Measurements from ENCODE around the gene AIG1.

Gene AIG1

GRCh38 chr6:143313163-143313562 lies 252.5 kb downstream of the AIG1 start:
- TF ChIP-seq CTCF (IDR thresholded peaks at IDR 0.05; ENCODE audit: low read depth, low read length, missing control alignments) = no peak
- DNase-seq = no peak
- Histone ChIP-seq H3K4me3 (ENCODE audit: low read depth, low read length) (no peak overlapping the region), H3K27me3 (replicated peaks) (no peaks in the 10 kb centered on the region), H3K27ac (no peak overlapping the region), H3K36me3 (replicated peaks) (no peaks in the 10 kb centered on the region)
- in situ Hi-C loops (cut with HindIII; ENCODE audit: low pct_ligation_motif_present, low sequenced_read_pairs) = no loop called here

- no peaks in the 10 kb centered on the region for H3K36me3 ChIP-seq (replicated peaks)
- TF ChIP-seq CTCF (IDR thresholded peaks at IDR 0.05; ENCODE audit: low read depth, low read length, missing control alignments) = no peak
- H3K27ac ChIP-seq = no peak overlapping the region
- in situ Hi-C loops (cut with HindIII; ENCODE audit: low pct_ligation_motif_present, low sequenced_read_pairs) = no loop called here
- no peaks in the 10 kb centered on the region for H3K27me3 ChIP-seq (replicated peaks)
- DNase-seq = no peak
- H3K4me3 ChIP-seq (ENCODE audit: low read depth, low read length) = no peak overlapping the region
Observed at GRCh38 chr6:143321491-143322086, 260.9 kb downstream of the AIG1 start.

- Histone ChIP-seq H3K27ac (no peak overlapping the region), H3K27me3 (replicated peaks) (no peaks in the 10 kb centered on the region), H3K4me3 (ENCODE audit: low read depth, low read length) (no peak overlapping the region), H3K36me3 (replicated peaks) (no peaks in the 10 kb centered on the region)
- no peak for TF ChIP-seq CTCF (IDR thresholded peaks at IDR 0.05; ENCODE audit: low read depth, low read length, missing control alignments)
- DNase-seq = no peak
- in situ Hi-C loops (cut with HindIII; ENCODE audit: low pct_ligation_motif_present, low sequenced_read_pairs) = no loop called here
Observed at GRCh38 chr6:143322386-143322785, 261.7 kb downstream of the AIG1 start.

GRCh38 chr6:143323729-143324470 lies 263.2 kb downstream of the AIG1 start:
- no peak for TF ChIP-seq CTCF (IDR thresholded peaks at IDR 0.05; ENCODE audit: low read depth, low read length, missing control alignments)
- in situ Hi-C loops (cut with HindIII; ENCODE audit: low pct_ligation_motif_present, low sequenced_read_pairs) = no loop called here
- no peaks in the 10 kb centered on the region for H3K27me3 ChIP-seq (replicated peaks)
- no peak for DNase-seq
- H3K27ac ChIP-seq = no peak overlapping the region
- no peaks in the 10 kb centered on the region for H3K36me3 ChIP-seq (replicated peaks)
- no peak overlapping the region for H3K4me3 ChIP-seq (ENCODE audit: low read depth, low read length)

- Histone ChIP-seq H3K4me3 (ENCODE audit: low read depth, low read length) (no peak overlapping the region), H3K27me3 (replicated peaks) (no peaks in the 10 kb centered on the region), H3K36me3 (replicated peaks) (no peaks in the 10 kb centered on the region), H3K27ac (no peak overlapping the region)
- in situ Hi-C loops (cut with HindIII; ENCODE audit: low pct_ligation_motif_present, low sequenced_read_pairs) = no loop called here
- peak; percentile 35 for DNase-seq
- TF ChIP-seq CTCF (IDR thresholded peaks at IDR 0.05; ENCODE audit: low read depth, low read length, missing control alignments) = no peak
Observed at GRCh38 chr6:143325379-143326140, 264.9 kb downstream of the AIG1 start.

Measured in brain microvascular endothelial cell (primary cell).